Stimulated activated CD4-positive, alpha-beta T cell treated with anti-CD3 and anti-CD28 coated beads, Interleukin-4, amount 100 ng/mL, for 1 hour (primary cell): Measurements from ENCODE around the gene TTC36.
A peak's percentile ranks its signal among the peaks of the same experiment; 100 is the strongest.
"Not testable (repeated sequence)": the region's sequence is repeated elsewhere in the genome, so short reads cannot be mapped to it uniquely, and the experiment has no call there.

Source experiments
- DNase-seq: peaks from one replicate; pipeline ENCODE4 v3.0.0-alpha.2; 2020

The TTC36 gene

GRCh38 chr11:118532852-118533768, 5.8 kb downstream of the TTC36 start:
- DNase-seq, result no peak

GRCh38 chr11:118533769-118534729, 6.8 kb downstream of the TTC36 start:
- no peak for DNase-seq

GRCh38 chr11:118535261-118535660, 8.0 kb downstream of the TTC36 start:
- DNase-seq, result no peak

- DNase-seq, result no peak
Measured at GRCh38 chr11:118536726-118537125, 9.5 kb downstream of the TTC36 start.

GRCh38 chr11:118537409-118537980, 10.2 kb downstream of the TTC36 start:
- DNase-seq, result no peak

- DNase-seq, result no peak
Measured at GRCh38 chr11:118544010-118544646, 16.9 kb downstream of the TTC36 start.

GRCh38 chr11:118544647-118545010, 17.4 kb downstream of the TTC36 start:
- DNase-seq, result no peak

GRCh38 chr11:118545533-118545932, 18.3 kb downstream of the TTC36 start:
- no peak for DNase-seq

GRCh38 chr11:118547132-118547531, 19.9 kb downstream of the TTC36 start:
- DNase-seq, result no peak

GRCh38 chr11:118552341-118552740, 25.1 kb downstream of the TTC36 start:
- DNase-seq, result no peak

GRCh38 chr11:118560806-118561205, 33.5 kb downstream of the TTC36 start:
- no peak for DNase-seq

GRCh38 chr11:118565051-118565450, 37.8 kb downstream of the TTC36 start:
- DNase-seq, result no peak

GRCh38 chr11:118569670-118570069, 42.4 kb downstream of the TTC36 start:
- no peak for DNase-seq

- DNase-seq, result no peak
Measured at GRCh38 chr11:118570787-118571186, 43.5 kb downstream of the TTC36 start.

GRCh38 chr11:118571701-118572060, 44.4 kb downstream of the TTC36 start:
- DNase-seq, result peak; percentile 11

- peak; percentile 75 for DNase-seq
Measured at GRCh38 chr11:118572061-118572980, 45.0 kb downstream of the TTC36 start, which contains the start of gene ARCN1. Gene ARCN1, plus strand, starts transcription at chr11:118572409. Its CDS starts 139 bp downstream, at chr11:118572548.

GRCh38 chr11:118572981-118573550, 45.8 kb downstream of the TTC36 start:
- DNase-seq, result no peak

GRCh38 chr11:118574636-118575035, 47.4 kb downstream of the TTC36 start:
- DNase-seq, result no peak

GRCh38 chr11:118577995-118578394, 50.7 kb downstream of the TTC36 start:
- DNase-seq, result not testable (repeated sequence)
